GM23338 (cell line): Measurements from ENCODE around the gene DMAC1. TPM values are rescaled to one million over a fixed set of nuclear protein-coding genes. Genes with fewer than 3 reads are reported as not detected.

Source experiments
- EZH2 ChIP-seq: fragments of 200-600 bp; sonication (generic); IDR thresholded peaks from one replicate; pipeline ENCODE4 v1.8.0; 2017; ENCODE audit warnings: antibody characterized with exemption, mild to moderate bottlenecking, low read depth; ENCODE audit not compliant: unreplicated experiment
- JUNB ChIP-seq: IDR thresholded peaks from one replicate; pipeline ENCODE4 v1.6.1; 2016; ENCODE audit warnings: antibody characterized with exemption; ENCODE audit not compliant: unreplicated experiment
- POLR2AphosphoS5 ChIP-seq: IDR thresholded peaks from 2 replicates; pipeline ENCODE4 v1.6.1; 2016; ENCODE audit warnings: antibody characterized with exemption, low read depth
- ZNF114 ChIP-seq: fragments of 250-450 bp; sonication (Bioruptor Pico); IDR thresholded peaks from 2 replicates; pipeline ENCODE4 v1.5.0; 2020; ENCODE audit warnings: mild to moderate bottlenecking, moderate library complexity
- ZNF331 ChIP-seq: fragments of 250-450 bp; sonication (Bioruptor Pico); IDR thresholded peaks from 2 replicates; pipeline ENCODE4 v1.5.0; 2020; ENCODE audit warnings: low read depth, mild to moderate bottlenecking, moderate library complexity
- polyA plus RNA-seq: library from polyadenylated mRNA; unstranded; fragments of >200 nt; fragmentation: Nextera tagmentation; extraction: Ambion mirVana; gene quantifications from 2 replicates; pipeline ENCODE4 v1.2.1, GENCODE V29; 2016
- total RNA-seq: library from RNA; depleted of rRNA; stranded (reverse); fragments of >200 nt; shearing (Covaris generic); gene quantifications from 2 replicates; pipeline ENCODE4 v1.2.3, GENCODE V29; 2014
- TF ChIP-seq, protein P1 (sequence below): fragments of 250-450 bp; sonication (Bioruptor Pico); IDR thresholded peaks from 2 replicates; pipeline ENCODE4 v1.5.0; 2020; ENCODE audit warnings: mild to moderate bottlenecking, moderate library complexity

DMAC1 gene
- total and polyA plus RNA-seq, 2 experiments from 2014 or later: 24.6 to 116 TPM

DNA sequence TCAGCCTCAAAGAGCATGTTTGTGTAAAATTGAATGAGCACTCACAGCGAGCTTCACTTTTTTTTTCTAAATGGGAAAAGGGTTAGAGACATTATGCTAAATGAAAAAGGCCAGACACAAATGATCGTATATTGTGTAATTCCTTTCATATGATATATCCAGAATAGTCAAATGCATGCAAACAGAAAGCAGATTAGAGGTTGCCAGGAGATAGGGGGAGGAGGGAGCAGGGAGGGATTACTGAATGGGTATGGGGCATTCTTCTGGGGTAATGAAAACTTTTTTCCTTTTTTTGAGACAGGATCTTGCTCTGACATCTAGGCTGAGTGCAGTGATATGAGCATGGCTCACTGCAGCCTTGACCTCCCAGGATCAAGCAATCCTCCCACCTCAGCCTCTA is 47.1 kb downstream of the DMAC1 start (continued):
- TF ChIP-seq ZNF331 (CRISPR knock-in tag) (no peak), JUNB (no peak), POLR2AphosphoS5 (no peak), ZNF114 (no peak), EZH2 (no peak)
- TF ChIP-seq, protein P1, sequence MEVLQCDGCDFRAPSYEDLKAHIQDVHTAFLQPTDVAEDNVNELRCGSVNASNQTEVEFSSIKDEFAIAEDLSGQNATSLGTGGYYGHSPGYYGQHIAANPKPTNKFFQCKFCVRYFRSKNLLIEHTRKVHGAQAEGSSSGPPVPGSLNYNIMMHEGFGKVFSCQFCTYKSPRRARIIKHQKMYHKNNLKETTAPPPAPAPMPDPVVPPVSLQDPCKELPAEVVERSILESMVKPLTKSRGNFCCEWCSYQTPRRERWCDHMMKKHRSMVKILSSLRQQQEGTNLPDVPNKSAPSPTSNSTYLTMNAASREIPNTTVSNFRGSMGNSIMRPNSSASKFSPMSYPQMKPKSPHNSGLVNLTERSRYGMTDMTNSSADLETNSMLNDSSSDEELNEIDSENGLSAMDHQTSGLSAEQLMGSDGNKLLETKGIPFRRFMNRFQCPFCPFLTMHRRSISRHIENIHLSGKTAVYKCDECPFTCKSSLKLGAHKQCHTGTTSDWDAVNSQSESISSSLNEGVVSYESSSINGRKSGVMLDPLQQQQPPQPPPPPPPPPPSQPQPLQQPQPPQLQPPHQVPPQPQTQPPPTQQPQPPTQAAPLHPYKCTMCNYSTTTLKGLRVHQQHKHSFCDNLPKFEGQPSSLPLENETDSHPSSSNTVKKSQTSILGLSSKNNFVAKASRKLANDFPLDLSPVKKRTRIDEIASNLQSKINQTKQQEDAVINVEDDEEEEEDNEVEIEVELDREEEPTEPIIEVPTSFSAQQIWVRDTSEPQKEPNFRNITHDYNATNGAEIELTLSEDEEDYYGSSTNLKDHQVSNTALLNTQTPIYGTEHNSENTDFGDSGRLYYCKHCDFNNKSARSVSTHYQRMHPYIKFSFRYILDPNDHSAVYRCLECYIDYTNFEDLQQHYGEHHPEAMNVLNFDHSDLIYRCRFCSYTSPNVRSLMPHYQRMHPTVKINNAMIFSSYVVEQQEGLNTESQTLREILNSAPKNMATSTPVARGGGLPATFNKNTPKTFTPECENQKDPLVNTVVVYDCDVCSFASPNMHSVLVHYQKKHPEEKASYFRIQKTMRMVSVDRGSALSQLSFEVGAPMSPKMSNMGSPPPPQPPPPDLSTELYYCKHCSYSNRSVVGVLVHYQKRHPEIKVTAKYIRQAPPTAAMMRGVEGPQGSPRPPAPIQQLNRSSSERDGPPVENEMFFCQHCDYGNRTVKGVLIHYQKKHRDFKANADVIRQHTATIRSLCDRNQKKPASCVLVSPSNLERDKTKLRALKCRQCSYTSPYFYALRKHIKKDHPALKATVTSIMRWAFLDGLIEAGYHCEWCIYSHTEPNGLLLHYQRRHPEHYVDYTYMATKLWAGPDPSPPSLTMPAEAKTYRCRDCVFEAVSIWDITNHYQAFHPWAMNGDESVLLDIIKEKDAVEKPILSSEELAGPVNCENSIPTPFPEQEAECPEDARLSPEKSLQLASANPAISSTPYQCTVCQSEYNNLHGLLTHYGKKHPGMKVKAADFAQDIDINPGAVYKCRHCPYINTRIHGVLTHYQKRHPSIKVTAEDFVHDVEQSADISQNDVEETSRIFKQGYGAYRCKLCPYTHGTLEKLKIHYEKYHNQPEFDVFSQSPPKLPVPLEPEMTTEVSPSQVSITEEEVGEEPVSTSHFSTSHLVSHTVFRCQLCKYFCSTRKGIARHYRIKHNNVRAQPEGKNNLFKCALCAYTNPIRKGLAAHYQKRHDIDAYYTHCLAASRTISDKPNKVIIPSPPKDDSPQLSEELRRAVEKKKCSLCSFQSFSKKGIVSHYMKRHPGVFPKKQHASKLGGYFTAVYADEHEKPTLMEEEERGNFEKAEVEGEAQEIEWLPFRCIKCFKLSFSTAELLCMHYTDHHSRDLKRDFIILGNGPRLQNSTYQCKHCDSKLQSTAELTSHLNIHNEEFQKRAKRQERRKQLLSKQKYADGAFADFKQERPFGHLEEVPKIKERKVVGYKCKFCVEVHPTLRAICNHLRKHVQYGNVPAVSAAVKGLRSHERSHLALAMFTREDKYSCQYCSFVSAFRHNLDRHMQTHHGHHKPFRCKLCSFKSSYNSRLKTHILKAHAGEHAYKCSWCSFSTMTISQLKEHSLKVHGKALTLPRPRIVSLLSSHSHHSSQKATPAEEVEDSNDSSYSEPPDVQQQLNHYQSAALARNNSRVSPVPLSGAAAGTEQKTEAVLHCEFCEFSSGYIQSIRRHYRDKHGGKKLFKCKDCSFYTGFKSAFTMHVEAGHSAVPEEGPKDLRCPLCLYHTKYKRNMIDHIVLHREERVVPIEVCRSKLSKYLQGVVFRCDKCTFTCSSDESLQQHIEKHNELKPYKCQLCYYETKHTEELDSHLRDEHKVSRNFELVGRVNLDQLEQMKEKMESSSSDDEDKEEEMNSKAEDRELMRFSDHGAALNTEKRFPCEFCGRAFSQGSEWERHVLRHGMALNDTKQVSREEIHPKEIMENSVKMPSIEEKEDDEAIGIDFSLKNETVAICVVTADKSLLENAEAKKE: no peak
